Activated CD8-positive, alpha-beta T cell treated with anti-CD3 and anti-CD28 coated beads for 36 hours (primary cell): ENCODE measurements around the gene ZNF524. TPM values are rescaled to one million over a fixed set of nuclear protein-coding genes. Genes with fewer than 3 reads are reported as not detected.

Experiments used
- ATAC-seq: fragments of 200-7000 bp; cut with Tn5 transposase; one replicate; pipeline ENCODE4 v1.10.0; 2021; ENCODE audit warnings: mild to moderate bottlenecking, moderate library complexity
- CTCF ChIA-PET: fragments of 350-600 bp; sonication (Branson Sonifier 250); formaldehyde crosslinking; loops from one replicate; lab custom pipeline; 2021; ENCODE audit warnings: antibody characterized with exemption; lab: Charles Lee
- POLR2A ChIA-PET: fragments of 350-600 bp; sonication (Branson Sonifier 250); formaldehyde crosslinking; loops from one replicate; lab custom pipeline; 2021; ENCODE audit warnings: antibody characterized with exemption; lab: Charles Lee
- DNase-seq: peaks from one replicate; pipeline ENCODE4 v3.0.0-alpha.2; 2020
- H3K27ac Mint-ChIP-seq: one replicate; pipeline ENCODE4 v1.8.0; 2021; ENCODE audit warnings: mild to moderate bottlenecking, mixed read lengths
- H3K27me3 Mint-ChIP-seq: one replicate; pipeline ENCODE4 v1.8.0; 2021; ENCODE audit warnings: mixed read lengths
- H3K36me3 Mint-ChIP-seq: one replicate; pipeline ENCODE4 v1.8.0; 2021; ENCODE audit warnings: low read depth, mixed read lengths
- H3K4me1 Mint-ChIP-seq: one replicate; pipeline ENCODE4 v1.8.0; 2021; ENCODE audit warnings: low read depth, mixed read lengths
- H3K4me3 Mint-ChIP-seq: one replicate; pipeline ENCODE4 v1.8.0; 2021; ENCODE audit warnings: mild to moderate bottlenecking, moderate library complexity, mixed read lengths
- H3K9me3 Mint-ChIP-seq: one replicate; pipeline ENCODE4 v1.8.0; 2021; ENCODE audit warnings: mixed read lengths
- CTCF ChIP-seq: fragments of 200-600 bp; IDR thresholded peaks from one replicate; pipeline ENCODE4 v1.8.0; 2022; ENCODE audit warnings: antibody characterized with exemption, mild to moderate bottlenecking
- intact Hi-C: fragments of 100-400 bp; cut with micrococcal nuclease; formaldehyde crosslinking; loops from one replicate; pipeline ENCODE4 v1.10.0; 2022
- total RNA-seq, 2 experiments: library from RNA; stranded (reverse); gene quantifications; one replicate each; pipeline ENCODE4 v1.2.3, GENCODE V29; 2021

Gene ZNF524
- total RNA-seq, 2 experiments from 2014 or later = 11.0 to 12.3 TPM

- peaks cover 55% of the 10 kb centered on the region for H3K4me1 Mint-ChIP-seq
- ATAC-seq (peak; percentile 13), DNase-seq (peak; percentile 81)
- POLR2A ChIA-PET = interaction anchor here (0.8 to 1.3 kb wide), 6 partner anchors 9 to 232 kb away, joined by 3 to 4 read pairs (median 4); partner anchors contain the start of gene UBE2S
- H3K27ac Mint-ChIP-seq = peak overlapping the region; percentile 95
- CTCF ChIA-PET = interaction anchor here (1.0 to 6.2 kb wide), 6 partner anchors 9 to 390 kb away, joined by 3 to 45 read pairs (median 5); partner anchors contain the start of genes U2AF2 and ZNF865
- peaks cover 57% of the 10 kb centered on the region for H3K36me3 Mint-ChIP-seq
- H3K27me3 Mint-ChIP-seq = no peaks in the 10 kb centered on the region
- TF ChIP-seq CTCF = no peak
- peak overlapping the region; percentile 80 for H3K4me3 Mint-ChIP-seq
- intact Hi-C loops = no loop called here
- H3K9me3 Mint-ChIP-seq = peaks cover 4% of the 10 kb centered on the region
Measured at GRCh38 chr19:55640043-55640576, 40.0 kb downstream of the ZNF524 start.

DNA sequence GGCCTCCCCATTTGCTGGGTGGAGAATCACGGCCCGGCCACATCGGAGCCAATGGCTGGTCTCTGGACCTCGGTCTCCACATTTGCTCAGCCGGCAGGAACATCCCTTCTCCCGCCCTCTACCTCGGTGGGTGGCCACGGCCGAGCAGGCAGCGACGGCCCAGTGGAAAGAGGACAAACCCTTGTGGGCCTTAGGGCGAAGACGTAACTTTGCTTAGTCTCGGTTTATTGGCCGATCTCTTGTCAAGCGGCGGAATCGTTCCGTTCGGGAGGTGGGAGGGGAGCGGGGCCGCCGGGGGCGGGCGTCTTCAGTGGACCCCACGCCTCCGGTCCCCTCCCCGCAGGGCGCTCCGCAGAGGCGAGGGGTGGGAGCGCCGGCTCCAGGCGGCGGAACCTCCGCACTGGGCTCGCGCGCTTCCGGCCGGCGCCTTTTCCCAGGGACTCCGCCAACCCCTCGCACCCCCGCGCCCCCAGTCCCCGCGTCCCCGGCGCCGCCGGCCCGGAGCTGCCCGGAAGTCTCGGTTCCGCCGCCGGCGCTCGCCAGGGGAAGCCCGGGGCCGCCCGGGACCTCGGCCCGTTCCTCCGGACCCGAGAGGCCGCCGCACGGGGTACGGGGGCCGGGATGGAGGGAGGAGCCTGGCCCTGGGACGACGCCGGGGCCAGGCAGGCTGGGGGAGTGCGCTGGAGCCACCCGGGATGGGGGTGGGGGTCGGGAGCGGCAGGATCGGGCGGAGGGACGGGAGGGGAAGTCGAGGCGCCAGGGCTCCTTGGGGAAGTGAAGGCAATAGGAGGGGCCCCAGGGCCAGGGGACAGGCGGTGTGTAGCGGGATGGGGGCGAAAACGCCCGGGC lies 40.7 kb downstream of the ZNF524 start, which contains the start of gene ZNF580:
ZNF580 (plus strand) TSS at position 426 of the 849 bp plus-strand sequence. CDS start 1,507 bp downstream, outside the sequence.
- H3K36me3 Mint-ChIP-seq = peaks cover 56% of the 10 kb centered on the region
- ATAC-seq (peak; percentile 19), DNase-seq (peak; percentile 71)
- H3K4me1 Mint-ChIP-seq = peaks cover 58% of the 10 kb centered on the region
- H3K27ac Mint-ChIP-seq = peak within 1 kb of the TSS; percentile 95
- CTCF ChIA-PET = interaction anchor here (1.0 to 6.2 kb wide), 4 partner anchors 9 to 390 kb away, joined by 3 to 45 read pairs (median 5); partner anchors contain the start of gene U2AF2
- intact Hi-C loops = no loop called here
- POLR2A ChIA-PET = interaction anchor here (0.9 kb wide), 1 partner anchor 14 kb away, joined by 3 read pairs; no protein-coding TSS in a partner anchor
- no peak for TF ChIP-seq CTCF
- peaks cover 4% of the 10 kb centered on the region for H3K9me3 Mint-ChIP-seq
- no peaks in the 10 kb centered on the region for H3K27me3 Mint-ChIP-seq
- peak within 1 kb of the TSS; percentile 82 for H3K4me3 Mint-ChIP-seq

- peak; percentile 4 for ATAC-seq
- CTCF ChIA-PET = interaction anchor here (1.6 to 1.9 kb wide), 4 partner anchors 9 to 35 kb away, joined by 6 to 15 read pairs (median 10); partner anchors contain the start of gene U2AF2
Measured at GRCh38 chr19:55641426-55642152, 41.5 kb downstream of the ZNF524 start.

More at GRCh38 chr19:55641426-55642152, 41.5 kb downstream of the ZNF524 start:
- Mint-ChIP-seq H3K9me3 (peaks cover 4% of the 10 kb centered on the region), H3K27ac (peak overlapping the region; percentile 89), H3K36me3 (peaks cover 49% of the 10 kb centered on the region), H3K4me1 (peaks cover 51% of the 10 kb centered on the region), H3K4me3 (peak overlapping the region; percentile 82), H3K27me3 (no peaks in the 10 kb centered on the region)
- TF ChIP-seq CTCF = no peak
- intact Hi-C loops = no loop called here
- POLR2A ChIA-PET = interaction anchor here (1.0 to 3.2 kb wide), 7 partner anchors 11 to 42 kb away, joined by 4 to 12 read pairs (median 6); partner anchors contain the start of genes FIZ1, U2AF2, ZNF524 and ZNF865
- DNase-seq = peak; percentile 62
